Measurements from ENCODE around the gene SEPTIN8.
A peak's percentile ranks its signal among the peaks of the same experiment; 100 is the strongest.

The SEPTIN8 gene

GRCh38 chr5:132777209-132778069 lies at the start of gene SEPTIN8:
SEPTIN8 (minus strand) TSS chr5:132777239; CDS start chr5:132777137, 102 bp downstream.
- peak; percentile 6 for DNase-seq

GRCh38 chr5:132826424-132827082 lies 49.5 kb upstream of the SEPTIN8 start:
- no peak for DNase-seq

- no peak for DNase-seq
These were observed 48.9 kb upstream of the SEPTIN8 start for GRCh38 chr5:132825834-132826391.

GRCh38 chr5:132825033-132825833 lies 48.2 kb upstream of the SEPTIN8 start:
- DNase-seq, result no peak

GRCh38 chr5:132824426-132824825 lies 47.4 kb upstream of the SEPTIN8 start:
- DNase-seq, result no peak

- no peak for DNase-seq
These were observed 46.5 kb upstream of the SEPTIN8 start for GRCh38 chr5:132823481-132824050.

- no peak for DNase-seq
These were observed 45.8 kb upstream of the SEPTIN8 start for GRCh38 chr5:132822650-132823480.

GRCh38 chr5:132821791-132822190 lies 44.8 kb upstream of the SEPTIN8 start:
- DNase-seq, result no peak

- DNase-seq, result no peak
These were observed 44.3 kb upstream of the SEPTIN8 start for GRCh38 chr5:132821350-132821749.

- DNase-seq, result peak; percentile 71
These were observed 43.2 kb upstream of the SEPTIN8 start for GRCh38 chr5:132820162-132820754.

GRCh38 chr5:132819468-132819867 lies 42.4 kb upstream of the SEPTIN8 start:
- DNase-seq, result no peak

GRCh38 chr5:132817011-132817410 lies 40.0 kb upstream of the SEPTIN8 start:
- no peak for DNase-seq

- DNase-seq, result no peak
These were observed 39.5 kb upstream of the SEPTIN8 start for GRCh38 chr5:132816554-132816953.

- DNase-seq, result no peak
These were observed 39.0 kb upstream of the SEPTIN8 start for GRCh38 chr5:132816083-132816482.

GRCh38 chr5:132815454-132815853 lies 38.4 kb upstream of the SEPTIN8 start:
- DNase-seq, result no peak

GRCh38 chr5:132814503-132815294 lies 37.7 kb upstream of the SEPTIN8 start:
- no peak for DNase-seq

GRCh38 chr5:132813599-132814502 lies 36.8 kb upstream of the SEPTIN8 start:
- DNase-seq, result no peak

- no peak for DNase-seq
These were observed 36.0 kb upstream of the SEPTIN8 start, which contains the start of gene SOWAHA for GRCh38 chr5:132812781-132813598. SOWAHA (plus strand) TSS chr5:132813302; CDS start chr5:132813622, 320 bp downstream.

Data from NCI-H1048 (cell line).